Peyer's patch (tissue), 4 donors: Measurements from ENCODE around the gene CLP1.

Experiments
- CTCF ChIP-seq, 6 experiments: fragments of 450-650 bp in 4 of 6; fragments of 200-600 bp in 2 of 6; sonication (generic) in 1 of 6; IDR thresholded peaks; one replicate each; pipeline ENCODE4 v1.5.1; 2017 to 2019; ENCODE audit warnings: antibody characterized with exemption in 6 of 6, mild to moderate bottlenecking in 3 of 6, moderate library complexity in 1 of 6
- POLR2A ChIP-seq, 2 donors: fragments of 450-650 bp; IDR thresholded peaks; one replicate each; pipeline ENCODE4 v1.5.1; 2017; ENCODE audit warnings: antibody characterized with exemption in 2 of 2, mild to moderate bottlenecking in 2 of 2, moderate library complexity in 2 of 2

- no peak for TF ChIP-seq CTCF (IDR thresholded peaks at IDR 0.05)
- no peak for TF ChIP-seq POLR2A (IDR thresholded peaks at IDR 0.05)
These were observed 24.0 kb upstream of the CLP1 start for GRCh38 chr11:57633394-57634070.
